ENCODE measurements around the gene INPP4B. TPM values are rescaled to one million over a fixed set of nuclear protein-coding genes. Genes with fewer than 3 reads are reported as not detected.
A peak's percentile ranks its signal among the peaks of the same experiment; 100 is the strongest.

INPP4B gene
- total and polyA plus RNA-seq, 2 experiments from 2014 or later: 20.3 to 27.5 TPM

- peak; percentile 24 for DNase-seq
- H3K9me3 ChIP-seq (ENCODE audit: low read depth): no peaks in the 10 kb centered on the region
- in situ Hi-C loops (cut with MboI): no loop called here
- no peak overlapping the region for H3K4me3 ChIP-seq
- H3F3A ChIP-seq (ENCODE audit: insufficient read depth): peaks cover 23% of the 10 kb centered on the region
- H3K79me2 ChIP-seq (ENCODE audit: insufficient read depth): peaks cover 80% of the 10 kb centered on the region
- no peaks in the 10 kb centered on the region for H3K36me3 ChIP-seq (ENCODE audit: low read depth)
- H3K9me2 ChIP-seq (ENCODE audit: insufficient read depth): no peaks in the 10 kb centered on the region
- no peak for TF ChIP-seq EZH2phosphoT487 (IDR thresholded peaks at IDR 0.05; ENCODE audit: insufficient read depth, low read depth)
- H3K9ac ChIP-seq: no peak overlapping the region
- no peak overlapping the region for H3K27ac ChIP-seq
- H3K27me3 ChIP-seq (replicated peaks; ENCODE audit: insufficient read depth): no peaks in the 10 kb centered on the region
- H3K4me1 ChIP-seq (ENCODE audit: insufficient read depth): peaks cover 39% of the 10 kb centered on the region
- H3K4me2 ChIP-seq (ENCODE audit: unreplicated experiment): no peak overlapping the region
- 96 to 97% methylated on average over 4 of the region's 4 CpGs for WGBS, 2 experiments (ENCODE audit: low coverage in 1 of 2, low lambda C conversion rate in 2 of 2, missing lambda C conversion rate in 2 of 2)
- H4K20me1 ChIP-seq (ENCODE audit: insufficient read depth): no peaks in the 10 kb centered on the region
- H2AFZ ChIP-seq: no peak overlapping the region
Observed at GRCh38 chr4:142383800-142384470, 462.2 kb downstream of the INPP4B start.

GRCh38 chr4:142383354-142383753 is 462.7 kb downstream of the INPP4B start:
- H3K4me2 ChIP-seq (ENCODE audit: unreplicated experiment): no peak overlapping the region
- no peaks in the 10 kb centered on the region for H4K20me1 ChIP-seq (ENCODE audit: insufficient read depth)
- H2AFZ ChIP-seq: no peak overlapping the region
- H3K27me3 ChIP-seq (replicated peaks; ENCODE audit: insufficient read depth): no peaks in the 10 kb centered on the region
- no peaks in the 10 kb centered on the region for H3K36me3 ChIP-seq (ENCODE audit: low read depth)
- peaks cover 28% of the 10 kb centered on the region for H3F3A ChIP-seq (ENCODE audit: insufficient read depth)
- H3K9me3 ChIP-seq (ENCODE audit: low read depth): no peaks in the 10 kb centered on the region
- in situ Hi-C loops (cut with MboI): no loop called here
- peaks cover 44% of the 10 kb centered on the region for H3K4me1 ChIP-seq (ENCODE audit: insufficient read depth)
- DNase-seq: no peak
- H3K79me2 ChIP-seq (ENCODE audit: insufficient read depth): peaks cover 75% of the 10 kb centered on the region
- no peak overlapping the region for H3K4me3 ChIP-seq
- no peak for TF ChIP-seq EZH2phosphoT487 (IDR thresholded peaks at IDR 0.05; ENCODE audit: insufficient read depth, low read depth)
- no peak for TF ChIP-seq EZH2 (IDR thresholded peaks at IDR 0.05; ENCODE audit: insufficient read depth, poor library complexity, severe bottlenecking)
- H3K9me2 ChIP-seq (ENCODE audit: insufficient read depth): no peaks in the 10 kb centered on the region
- H3K9ac ChIP-seq: no peak overlapping the region
- H3K27ac ChIP-seq: no peak overlapping the region

GRCh38 chr4:142380052-142380602 is 466.0 kb downstream of the INPP4B start:
- peak overlapping the region; percentile 86 for H3K27ac ChIP-seq
- H3K27me3 ChIP-seq (replicated peaks; ENCODE audit: insufficient read depth): no peaks in the 10 kb centered on the region
- TF ChIP-seq EZH2phosphoT487 (IDR thresholded peaks at IDR 0.05; ENCODE audit: insufficient read depth, low read depth) (no peak), EZH2 (IDR thresholded peaks at IDR 0.05; ENCODE audit: insufficient read depth, poor library complexity, severe bottlenecking) (no peak)
- peaks cover 75% of the 10 kb centered on the region for H3K79me2 ChIP-seq (ENCODE audit: insufficient read depth)
- peak overlapping the region; percentile 62 for H2AFZ ChIP-seq
- H3K9ac ChIP-seq: peak overlapping the region; percentile 38
- H3K4me1 ChIP-seq (ENCODE audit: insufficient read depth): peaks cover 64% of the 10 kb centered on the region
- H3F3A ChIP-seq (ENCODE audit: insufficient read depth): peaks cover 33% of the 10 kb centered on the region
- no peak for DNase-seq
- no peaks in the 10 kb centered on the region for H3K9me3 ChIP-seq (ENCODE audit: low read depth)
- WGBS, 2 experiments (ENCODE audit: low coverage in 1 of 2, low lambda C conversion rate in 2 of 2, missing lambda C conversion rate in 2 of 2): 63 to 72% methylated on average over 5 of the region's 5 CpGs
- peak overlapping the region; percentile 74 for H3K4me2 ChIP-seq (ENCODE audit: unreplicated experiment)
- in situ Hi-C loops (cut with MboI): no loop called here
- H3K36me3 ChIP-seq (ENCODE audit: low read depth): no peaks in the 10 kb centered on the region
- H3K9me2 ChIP-seq (ENCODE audit: insufficient read depth): no peaks in the 10 kb centered on the region
- 0 out of 2 replicates have a peak overlapping the region, but pooled peaks have one; percentile 5 for H3K4me3 ChIP-seq
- H4K20me1 ChIP-seq (ENCODE audit: insufficient read depth): no peaks in the 10 kb centered on the region

- no peaks in the 10 kb centered on the region for H3K27me3 ChIP-seq (replicated peaks; ENCODE audit: insufficient read depth)
- H3F3A ChIP-seq (ENCODE audit: insufficient read depth): peaks cover 33% of the 10 kb centered on the region
- H3K36me3 ChIP-seq (ENCODE audit: low read depth): no peaks in the 10 kb centered on the region
- H3K9me3 ChIP-seq (ENCODE audit: low read depth): no peaks in the 10 kb centered on the region
- H3K9me2 ChIP-seq (ENCODE audit: insufficient read depth): no peaks in the 10 kb centered on the region
- peak overlapping the region; percentile 86 for H3K27ac ChIP-seq
- in situ Hi-C loops (cut with MboI): no loop called here
- H3K79me2 ChIP-seq (ENCODE audit: insufficient read depth): peaks cover 75% of the 10 kb centered on the region
- peak overlapping the region; percentile 51 for H3K9ac ChIP-seq
- peak; percentile 87 for DNase-seq
- H3K4me3 ChIP-seq: peak overlapping the region; percentile 33; the same call in 1 of the 2 replicates
- TF ChIP-seq EZH2 (IDR thresholded peaks at IDR 0.05; ENCODE audit: insufficient read depth, poor library complexity, severe bottlenecking): no peak
- TF ChIP-seq EZH2phosphoT487 (IDR thresholded peaks at IDR 0.05; ENCODE audit: insufficient read depth, low read depth): no peak
- H3K4me1 ChIP-seq (ENCODE audit: insufficient read depth): peaks cover 69% of the 10 kb centered on the region
- 5 to 8% methylated on average over 4 of the region's 4 CpGs for WGBS, 2 experiments (ENCODE audit: low coverage in 1 of 2, low lambda C conversion rate in 2 of 2, missing lambda C conversion rate in 2 of 2)
- H4K20me1 ChIP-seq (ENCODE audit: insufficient read depth): no peaks in the 10 kb centered on the region
- peak overlapping the region; percentile 74 for H3K4me2 ChIP-seq (ENCODE audit: unreplicated experiment)
- peak overlapping the region; percentile 62 for H2AFZ ChIP-seq
Observed at GRCh38 chr4:142379277-142380051, 466.6 kb downstream of the INPP4B start.

Data from GM23248 (cell line).